GM18517 (cell line): ENCODE results near the gene USP10.

Experiments
- ATAC-seq: cut with Tn5 transposase; IDR thresholded peaks from one replicate; pipeline ENCODE4 v1.9.1; 2021; ENCODE audit warnings: mild to moderate bottlenecking, moderate library complexity; ENCODE audit not compliant: unreplicated experiment

USP10 gene

GRCh38 chr16:84699712-84700445, at the start of gene USP10:
Gene USP10, plus strand, starts transcription at chr16:84700000. Its CDS starts 91 bp downstream, at chr16:84700091.
- ATAC-seq, result peak; percentile 79

GRCh38 chr16:84650062-84650991, 49.5 kb upstream of the USP10 start:
- no peak for ATAC-seq

GRCh38 chr16:84652566-84652965, 47.2 kb upstream of the USP10 start:
- no peak for ATAC-seq

GRCh38 chr16:84654238-84654637, 45.6 kb upstream of the USP10 start:
- no peak for ATAC-seq

- ATAC-seq, result no peak
Observed at GRCh38 chr16:84654998-84655397, 44.8 kb upstream of the USP10 start.

- ATAC-seq, result no peak
Observed at GRCh38 chr16:84656649-84657048, 43.2 kb upstream of the USP10 start.

- no peak for ATAC-seq
Observed at GRCh38 chr16:84657229-84657837, 42.5 kb upstream of the USP10 start.

GRCh38 chr16:84658690-84659089, 41.1 kb upstream of the USP10 start:
- ATAC-seq, result no peak

GRCh38 chr16:84659656-84660300, 40.0 kb upstream of the USP10 start:
- no peak for ATAC-seq

- no peak for ATAC-seq
Observed at GRCh38 chr16:84660973-84661372, 38.8 kb upstream of the USP10 start.

- no peak for ATAC-seq
Observed at GRCh38 chr16:84661418-84662060, 38.3 kb upstream of the USP10 start.

GRCh38 chr16:84662471-84662870, 37.3 kb upstream of the USP10 start:
- ATAC-seq, result no peak

- ATAC-seq, result peak; percentile 86
Observed at GRCh38 chr16:84663433-84664101, 36.2 kb upstream of the USP10 start.

- no peak for ATAC-seq
Observed at GRCh38 chr16:84665359-84665758, 34.4 kb upstream of the USP10 start.

- ATAC-seq, result no peak
Observed at GRCh38 chr16:84665843-84666242, 34.0 kb upstream of the USP10 start.

GRCh38 chr16:84667600-84668309, 32.0 kb upstream of the USP10 start:
- ATAC-seq, result no peak

GRCh38 chr16:84670063-84670462, 29.7 kb upstream of the USP10 start:
- ATAC-seq, result no peak

- ATAC-seq, result no peak
Observed at GRCh38 chr16:84672276-84673202, 27.3 kb upstream of the USP10 start.
